Panc1 (cell line): ENCODE data around the gene KIF3A. TPM values are rescaled to one million over a fixed set of nuclear protein-coding genes. Genes with fewer than 3 reads are reported as not detected.

Source experiments
- ATAC-seq: fragments of 200-7000 bp; cut with Tn5 transposase; 2 replicates; pipeline ENCODE4 v1.9.1; 2020; ENCODE audit warnings: mild to moderate bottlenecking, moderate library complexity
- BruUV-seq: library from RNA; stranded (reverse); fragments of 400-500 nt; replicated peaks from 2 replicates; lab custom pipeline; 2021; lab: Mats Ljungman, UMichigan
- CTCF ChIA-PET: fragments of 300-600 bp; sonication (Branson Sonifier 250); formaldehyde crosslinking; loops from one replicate; lab custom pipeline; 2022; ENCODE audit warnings: antibody characterized with exemption; lab: Charles Lee
- POLR2A ChIA-PET: fragments of 300-600 bp; sonication (Branson Sonifier 250); formaldehyde crosslinking; loops from one replicate; lab custom pipeline; 2022; ENCODE audit warnings: antibody characterized with exemption; lab: Charles Lee
- DNase-seq: peaks from one replicate; pipeline ENCODE4 v3.0.0-alpha.2; 2010; ENCODE audit warnings: low read depth, low spot score
- H3K27ac ChIP-seq: 2 replicates; pipeline ENCODE4 v1.5.1; 2011; ENCODE audit warnings: mild to moderate bottlenecking, low read length, inconsistent platforms
- H3K27me3 ChIP-seq: fragments of 200-500 bp; sonication (Bioruptor generic); 2 replicates; pipeline ENCODE4 v1.6.0; 2014; ENCODE audit warnings: low read length, inconsistent platforms; ENCODE audit not compliant: control insufficient read depth, insufficient read depth
- H3K36me3 ChIP-seq: fragments of 200-500 bp; sonication (Bioruptor generic); 2 replicates; pipeline ENCODE4 v1.5.1; 2014; ENCODE audit warnings: inconsistent platforms, mild to moderate bottlenecking, low read length, moderate library complexity; ENCODE audit not compliant: control insufficient read depth, insufficient read depth
- H3K4me1 ChIP-seq: 2 replicates; pipeline ENCODE4 v1.5.1; 2011; ENCODE audit warnings: inconsistent platforms, mild to moderate bottlenecking, low read length, moderate library complexity; ENCODE audit not compliant: control insufficient read depth, insufficient read depth
- H3K4me3 ChIP-seq, 2 experiments: 2 replicates each; pipeline ENCODE4 v1.5.1; 2011 to 2012; ENCODE audit warnings: low read depth in 2 of 2, low read length in 2 of 2, mild to moderate bottlenecking in 2 of 2, inconsistent platforms in 1 of 2, moderate library complexity in 1 of 2
- H3K9me3 ChIP-seq: fragments of 200-500 bp; sonication (Bioruptor generic); 2 replicates; pipeline ENCODE4 v1.5.1; 2014; ENCODE audit warnings: low read depth, mild to moderate bottlenecking, inconsistent platforms, low read length, moderate library complexity; ENCODE audit not compliant: control insufficient read depth, insufficient read depth
- POLR2AphosphoS5 ChIP-seq: IDR thresholded peaks from 2 replicates; pipeline ENCODE4 v1.6.1; 2012; ENCODE audit warnings: mild to moderate bottlenecking, low read depth, low read length, moderate library complexity
- SIN3A ChIP-seq: IDR thresholded peaks from 2 replicates; pipeline ENCODE4 v1.6.1; 2012; ENCODE audit warnings: low read depth, mild to moderate bottlenecking, low read length, moderate library complexity, borderline replicate concordance; ENCODE audit not compliant: insufficient read depth
- TCF7L2 ChIP-seq: IDR thresholded peaks from 2 replicates; pipeline ENCODE4 v1.6.1; 2011; ENCODE audit warnings: mild to moderate bottlenecking, low read depth, low read length, inconsistent platforms
- in situ Hi-C: cut with HindIII; loops from 2 replicates; pipeline ENCODE4 v1.10.0; 2016; ENCODE audit warnings: low sequenced_read_pairs, low pct_unique_long_range_greater_than_20kb
- intact Hi-C: fragments of 100-400 bp; cut with micrococcal nuclease; formaldehyde crosslinking; loops from one replicate; pipeline ENCODE4 v1.10.0; 2022; ENCODE audit not compliant: unreplicated experiment
- total RNA-seq: library from RNA; stranded (reverse); gene quantifications from one replicate; pipeline ENCODE4 v1.2.1, GENCODE V29; 2021; ENCODE audit not compliant: unreplicated experiment
- TF ChIP-seq, protein P1 (sequence below), 2 experiments: IDR thresholded peaks; 2 replicates each; pipeline ENCODE4 v1.6.1; 2011 to 2012; ENCODE audit warnings: low read depth in 2 of 2, control low read depth in 1 of 2, low read length in 1 of 2, mild to moderate bottlenecking in 1 of 2, moderate library complexity in 1 of 2; ENCODE audit not compliant: insufficient read depth in 1 of 2
- TF ChIP-seq, protein P2 (sequence below): fragments of 450-650 bp; IDR thresholded peaks from 2 replicates; pipeline ENCODE4 v1.5.1; 2017; ENCODE audit warnings: mild to moderate bottlenecking

KIF3A gene
- total RNA-seq, 1 experiment from 2014 or later = 17.1 TPM

DNA sequence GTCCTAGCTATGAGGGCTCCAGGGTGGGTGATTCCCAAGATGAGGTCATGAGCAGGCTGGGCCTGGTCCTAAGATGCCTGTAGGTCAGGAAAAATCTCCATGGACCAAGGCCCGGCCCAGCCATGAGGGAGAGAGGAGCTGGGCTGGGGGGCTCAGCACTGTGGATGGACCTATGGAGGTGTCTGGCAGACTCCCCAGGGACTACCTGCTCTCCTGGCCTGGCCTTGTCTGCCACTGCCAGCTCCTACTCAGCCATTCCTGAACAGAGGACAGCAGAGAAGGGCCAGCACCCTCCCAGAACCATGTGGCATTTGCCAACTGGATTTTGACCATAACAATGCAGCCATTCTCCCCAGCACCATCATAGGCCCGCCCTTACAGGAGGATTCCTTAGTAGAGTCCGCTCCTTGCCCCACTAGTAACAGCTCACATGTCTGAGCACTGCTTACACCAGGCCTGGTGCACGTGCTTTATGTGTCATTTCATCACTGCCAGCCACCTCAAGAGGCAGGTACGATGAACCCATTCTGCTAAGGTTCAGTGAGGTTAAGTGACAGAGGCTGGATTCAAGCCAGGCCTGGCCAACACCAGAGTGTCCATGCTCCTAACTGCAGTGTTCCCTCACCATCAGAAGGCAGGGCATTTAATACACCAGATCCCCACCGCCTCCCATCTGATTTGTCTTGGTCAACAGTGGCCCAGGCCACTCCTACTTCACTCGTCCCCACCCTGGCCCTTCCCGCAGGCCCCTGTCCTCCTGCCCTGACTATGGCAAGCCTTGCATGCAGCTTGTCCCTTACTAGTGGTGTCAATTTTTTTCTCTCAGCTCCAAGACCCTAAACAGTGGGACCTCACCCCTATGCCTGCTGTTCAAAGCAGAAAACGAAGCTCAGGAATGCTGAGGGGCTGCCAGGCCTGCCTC lies 78.7 kb downstream of the KIF3A start:
- intact Hi-C loops = no loop called here
- in situ Hi-C loops = no loop called here

DNA sequence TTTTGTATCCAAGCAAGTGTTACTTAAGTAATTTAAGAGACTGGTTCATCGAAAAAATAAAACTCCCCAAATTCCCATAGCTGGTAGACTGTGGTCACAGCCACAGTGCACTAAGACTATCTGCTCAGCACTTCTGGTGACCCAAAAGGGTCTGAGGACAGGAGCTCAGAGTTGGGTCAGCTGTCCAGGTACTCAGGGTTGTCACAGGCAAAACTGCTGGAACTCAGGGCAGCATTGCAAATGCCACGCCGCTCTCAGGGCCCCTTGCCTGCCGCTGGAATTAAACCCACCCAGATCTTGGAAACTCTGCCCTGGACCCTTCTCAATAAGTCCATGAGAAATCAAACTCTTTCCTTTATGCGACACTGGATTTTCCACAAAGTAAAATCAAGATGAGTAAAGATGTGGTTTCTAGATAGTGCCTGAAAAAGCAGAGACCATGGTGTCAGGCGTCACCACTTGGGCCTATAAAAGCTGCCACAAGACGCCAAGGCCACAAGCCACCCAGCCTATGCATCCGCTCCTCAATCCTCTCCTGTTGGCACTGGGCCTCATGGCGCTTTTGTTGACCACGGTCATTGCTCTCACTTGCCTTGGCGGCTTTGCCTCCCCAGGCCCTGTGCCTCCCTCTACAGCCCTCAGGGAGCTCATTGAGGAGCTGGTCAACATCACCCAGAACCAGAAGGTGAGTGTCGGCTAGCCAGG lies 79.5 kb downstream of the KIF3A start, which contains the start of gene IL13:
Gene IL13 (plus strand): TSS at position 498 of the 705 bp plus-strand sequence. CDS start 14 bp downstream, at position 512.
- H3K36me3 ChIP-seq = no peaks in the 10 kb centered on the region
- TF ChIP-seq, protein P1, sequence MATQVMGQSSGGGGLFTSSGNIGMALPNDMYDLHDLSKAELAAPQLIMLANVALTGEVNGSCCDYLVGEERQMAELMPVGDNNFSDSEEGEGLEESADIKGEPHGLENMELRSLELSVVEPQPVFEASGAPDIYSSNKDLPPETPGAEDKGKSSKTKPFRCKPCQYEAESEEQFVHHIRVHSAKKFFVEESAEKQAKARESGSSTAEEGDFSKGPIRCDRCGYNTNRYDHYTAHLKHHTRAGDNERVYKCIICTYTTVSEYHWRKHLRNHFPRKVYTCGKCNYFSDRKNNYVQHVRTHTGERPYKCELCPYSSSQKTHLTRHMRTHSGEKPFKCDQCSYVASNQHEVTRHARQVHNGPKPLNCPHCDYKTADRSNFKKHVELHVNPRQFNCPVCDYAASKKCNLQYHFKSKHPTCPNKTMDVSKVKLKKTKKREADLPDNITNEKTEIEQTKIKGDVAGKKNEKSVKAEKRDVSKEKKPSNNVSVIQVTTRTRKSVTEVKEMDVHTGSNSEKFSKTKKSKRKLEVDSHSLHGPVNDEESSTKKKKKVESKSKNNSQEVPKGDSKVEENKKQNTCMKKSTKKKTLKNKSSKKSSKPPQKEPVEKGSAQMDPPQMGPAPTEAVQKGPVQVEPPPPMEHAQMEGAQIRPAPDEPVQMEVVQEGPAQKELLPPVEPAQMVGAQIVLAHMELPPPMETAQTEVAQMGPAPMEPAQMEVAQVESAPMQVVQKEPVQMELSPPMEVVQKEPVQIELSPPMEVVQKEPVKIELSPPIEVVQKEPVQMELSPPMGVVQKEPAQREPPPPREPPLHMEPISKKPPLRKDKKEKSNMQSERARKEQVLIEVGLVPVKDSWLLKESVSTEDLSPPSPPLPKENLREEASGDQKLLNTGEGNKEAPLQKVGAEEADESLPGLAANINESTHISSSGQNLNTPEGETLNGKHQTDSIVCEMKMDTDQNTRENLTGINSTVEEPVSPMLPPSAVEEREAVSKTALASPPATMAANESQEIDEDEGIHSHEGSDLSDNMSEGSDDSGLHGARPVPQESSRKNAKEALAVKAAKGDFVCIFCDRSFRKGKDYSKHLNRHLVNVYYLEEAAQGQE (IDR thresholded peaks at IDR 0.05; ENCODE audit: insufficient read depth in 1 of 2, low read depth in 2 of 2, low read length in 1 of 2) = no peak
- no peak for TF ChIP-seq SIN3A
- H3K27ac ChIP-seq = no peak within 1 kb of the TSS
- no peaks in the 10 kb centered on the region for H3K27me3 ChIP-seq
- in situ Hi-C loops = no loop called here
- no peaks in the 10 kb centered on the region for H3K4me1 ChIP-seq
- intact Hi-C loops = no loop called here
- ChIA-PET POLR2A (no interaction called here), CTCF (no interaction called here)
- no peaks in the 10 kb centered on the region for H3K9me3 ChIP-seq
- no peak for DNase-seq
- ATAC-seq = no peak
- H3K4me3 ChIP-seq = no peak within 1 kb of the TSS
- no TSS peak for BruUV-seq

More for the DNA sequence above, 78.7 kb downstream of the KIF3A start:
- no peak overlapping the region for H3K27ac ChIP-seq
- no peak overlapping the region for H3K4me3 ChIP-seq
- no peaks in the 10 kb centered on the region for H3K27me3 ChIP-seq
- H3K4me1 ChIP-seq = no peaks in the 10 kb centered on the region
- DNase-seq = no peak
- ChIA-PET CTCF (interaction anchor here (0.6 kb wide), 1 partner anchor 364 kb away, joined by 4 read pairs; no protein-coding TSS in a partner anchor), POLR2A (no interaction called here)
- TF ChIP-seq TCF7L2 = no peak
- TF ChIP-seq, protein P1 (IDR thresholded peaks at IDR 0.05; ENCODE audit: insufficient read depth in 1 of 2, low read depth in 2 of 2, low read length in 1 of 2) = no peak
- TF ChIP-seq, protein P2, sequence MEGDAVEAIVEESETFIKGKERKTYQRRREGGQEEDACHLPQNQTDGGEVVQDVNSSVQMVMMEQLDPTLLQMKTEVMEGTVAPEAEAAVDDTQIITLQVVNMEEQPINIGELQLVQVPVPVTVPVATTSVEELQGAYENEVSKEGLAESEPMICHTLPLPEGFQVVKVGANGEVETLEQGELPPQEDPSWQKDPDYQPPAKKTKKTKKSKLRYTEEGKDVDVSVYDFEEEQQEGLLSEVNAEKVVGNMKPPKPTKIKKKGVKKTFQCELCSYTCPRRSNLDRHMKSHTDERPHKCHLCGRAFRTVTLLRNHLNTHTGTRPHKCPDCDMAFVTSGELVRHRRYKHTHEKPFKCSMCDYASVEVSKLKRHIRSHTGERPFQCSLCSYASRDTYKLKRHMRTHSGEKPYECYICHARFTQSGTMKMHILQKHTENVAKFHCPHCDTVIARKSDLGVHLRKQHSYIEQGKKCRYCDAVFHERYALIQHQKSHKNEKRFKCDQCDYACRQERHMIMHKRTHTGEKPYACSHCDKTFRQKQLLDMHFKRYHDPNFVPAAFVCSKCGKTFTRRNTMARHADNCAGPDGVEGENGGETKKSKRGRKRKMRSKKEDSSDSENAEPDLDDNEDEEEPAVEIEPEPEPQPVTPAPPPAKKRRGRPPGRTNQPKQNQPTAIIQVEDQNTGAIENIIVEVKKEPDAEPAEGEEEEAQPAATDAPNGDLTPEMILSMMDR = no peak
- TF ChIP-seq SIN3A = no peak
- TF ChIP-seq POLR2AphosphoS5 = no peak
- no peaks in the 10 kb centered on the region for H3K36me3 ChIP-seq
- no peak for ATAC-seq
- H3K9me3 ChIP-seq = no peaks in the 10 kb centered on the region
- BruUV-seq = no TSS peak
